CD4-positive, alpha-beta T cell (primary cell): ENCODE data around the gene FBXO15. TPM values are rescaled to one million over a fixed set of nuclear protein-coding genes. Genes with fewer than 3 reads are reported as not detected.

Experiments
- ATAC-seq: fragments of 200-7000 bp; cut with Tn5 transposase; one replicate; pipeline ENCODE4 v1.10.0; 2022; ENCODE audit warnings: mild to moderate bottlenecking; ENCODE audit not compliant: poor library complexity
- CTCF ChIA-PET: fragments of 350-600 bp; sonication (Branson Sonifier 250); formaldehyde crosslinking; loops from one replicate; lab custom pipeline; 2021; ENCODE audit warnings: antibody characterized with exemption, inconsistent platforms; lab: Charles Lee
- POLR2A ChIA-PET: fragments of 350-600 bp; sonication (Branson Sonifier 250); formaldehyde crosslinking; loops from one replicate; lab custom pipeline; 2021; ENCODE audit warnings: antibody characterized with exemption, inconsistent platforms; lab: Charles Lee
- DNase-seq, 14 experiments: peaks; one replicate each; pipeline ENCODE4 v3.0.0-alpha.2; 2013 to 2020; ENCODE audit warnings: mixed read lengths in 2 of 14
- H3K27ac ChIP-seq, 2 donors: one replicate each; pipeline versions ENCODE4 v1.5.1 to v1.7.0; 2013; ENCODE audit warnings: low read length in 2 of 2, low read depth in 1 of 2, mild to moderate bottlenecking in 1 of 2
- H3K27me3 ChIP-seq, 2 experiments: 1 replicate in 1 of 2; 2 replicates in 1 of 2; pipeline versions ENCODE4 v1.6.1 to v1.7.0; 2013; ENCODE audit warnings: low read length in 2 of 2, control low read depth in 1 of 2, mild to moderate bottlenecking in 1 of 2, moderate library complexity in 1 of 2; ENCODE audit not compliant: insufficient read depth in 2 of 2, control insufficient read depth in 1 of 2
- H3K36me3 ChIP-seq: one replicate; pipeline ENCODE4 v1.6.1; 2013; ENCODE audit warnings: low read length, control low read depth; ENCODE audit not compliant: insufficient read depth
- H3K4me1 ChIP-seq: one replicate; pipeline ENCODE4 v1.6.1; 2013; ENCODE audit warnings: low read length, control low read depth; ENCODE audit not compliant: insufficient read depth
- H3K4me3 ChIP-seq: one replicate; pipeline ENCODE4 v1.5.1; 2013; ENCODE audit warnings: mild to moderate bottlenecking, low read length, moderate library complexity
- H3K9me3 ChIP-seq, 2 experiments: 1 replicate in 1 of 2; 2 replicates in 1 of 2; pipeline versions ENCODE4 v1.6.1 to v1.7.0; 2013; ENCODE audit warnings: low read length in 2 of 2, mild to moderate bottlenecking in 2 of 2, control low read depth in 1 of 2, moderate library complexity in 1 of 2; ENCODE audit not compliant: control insufficient read depth in 1 of 2, insufficient read depth in 1 of 2
- H3K27ac Mint-ChIP-seq: one replicate; pipeline ENCODE4 v1.8.0; 2020; ENCODE audit warnings: mixed read lengths
- H3K27me3 Mint-ChIP-seq: one replicate; pipeline ENCODE4 v1.8.0; 2021; ENCODE audit warnings: mixed read lengths
- H3K36me3 Mint-ChIP-seq: one replicate; pipeline ENCODE4 v1.8.0; 2021; ENCODE audit warnings: low read depth, mixed read lengths
- H3K4me1 Mint-ChIP-seq: one replicate; pipeline ENCODE4 v1.8.0; 2021; ENCODE audit warnings: low read depth, mixed read lengths
- H3K4me3 Mint-ChIP-seq: one replicate; pipeline ENCODE4 v1.8.0; 2020; ENCODE audit warnings: mild to moderate bottlenecking, mixed read lengths
- H3K9me3 Mint-ChIP-seq: one replicate; pipeline ENCODE4 v1.8.0; 2020; ENCODE audit warnings: mixed read lengths
- intact Hi-C, 2 experiments: fragments of 100-400 bp; cut with DNase I in 1 of 2; cut with micrococcal nuclease in 1 of 2; formaldehyde crosslinking; loops; one replicate each; pipeline versions ENCODE4 v1.15.1 to v1.9.0; 2023 to 2025; cut with DNase I, micrococcal nuclease
- polyA plus RNA-seq, 2 donors: library from polyadenylated mRNA; unstranded; fragments of 120-200 nt; gene quantifications; one replicate each; pipeline ENCODE4 v1.2.1, GENCODE V29; 2013
- total RNA-seq, 174 experiments: library from RNA in 2 of 174; stranded (reverse) in 2 of 174; gene quantifications; one replicate each; pipeline ENCODE4 v1.2.3 and lab custom pipeline; 2021 to 2026
- TF ChIP-seq, protein P1 (sequence below): fragments of 200-600 bp; IDR thresholded peaks from one replicate; pipeline ENCODE4 v1.8.0; 2022; ENCODE audit warnings: antibody characterized with exemption, mild to moderate bottlenecking

The FBXO15 gene, protein sequence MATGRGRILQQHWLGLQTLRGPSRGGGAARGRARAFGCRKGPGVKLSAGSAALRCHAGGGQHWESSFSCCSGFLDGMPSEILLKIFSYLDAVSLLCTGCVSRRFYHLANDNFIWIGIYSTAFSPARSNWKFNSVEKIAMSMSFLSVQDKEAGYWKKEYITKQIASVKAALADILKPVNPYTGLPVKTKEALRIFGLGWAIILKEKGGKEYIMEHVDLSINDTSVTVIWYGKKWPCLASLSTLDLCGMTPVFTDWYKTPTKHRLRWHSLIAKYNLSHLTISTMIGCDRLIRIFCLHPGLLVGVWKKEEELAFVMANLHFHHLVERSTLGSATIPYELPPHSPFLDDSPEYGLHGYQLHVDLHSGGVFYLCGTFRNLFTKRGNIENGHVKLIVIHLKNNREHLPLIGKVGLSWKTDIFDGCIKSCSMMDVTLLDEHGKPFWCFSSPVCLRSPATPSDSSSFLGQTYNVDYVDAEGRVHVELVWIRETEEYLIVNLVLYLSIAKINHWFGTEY
- total RNA-seq, result 1 to 10 TPM in 1 of 2 experiments, under 1 TPM in 1; 0.58 to 1.0 TPM
- 0.64 TPM for polyA plus RNA-seq (2013, experiment 1 of 2)
- polyA plus RNA-seq (2013, experiment 2 of 2), result 1.1 TPM
- 0.08 to 4.6 (median 1.0) reads per million in 172 experiments for total RNA-seq (lab: John Stamatoyannopoulos, UW)

GRCh38 chr18:74147779-74148542 lies at the start of gene FBXO15, which contains the start of gene TIMM21:
Gene FBXO15, minus strand, starts transcription at chr18:74147834. Its CDS starts 49 bp downstream, at chr18:74147785.
Gene TIMM21, plus strand, starts transcription at chr18:74148523. Its CDS starts 286 bp downstream, at chr18:74148809.
- DNase-seq (peak; percentile 90 to 99 (median 96)), ATAC-seq (peak; percentile 83)
- no peaks in the 10 kb centered on the region for H3K9me3 ChIP-seq
- POLR2A ChIA-PET, result interaction anchor here (0.6 to 1.9 kb wide), 2 partner anchors 65 to 217 kb away, joined by 4 to 6 read pairs; no protein-coding TSS in a partner anchor
- Mint-ChIP-seq H3K4me3 (peak within 1 kb of the TSS; percentile 96), H3K27me3 (no peaks in the 10 kb centered on the region), H3K4me1 (peaks cover 58% of the 10 kb centered on the region), H3K9me3 (no peaks in the 10 kb centered on the region), H3K27ac (peak within 1 kb of the TSS; percentile 99), H3K36me3 (peaks cover 40% of the 10 kb centered on the region)
- CTCF ChIA-PET, result no interaction called here
- peak within 1 kb of the TSS; percentile 95 to 99 for H3K27ac ChIP-seq
- H3K4me3 ChIP-seq, result peak within 1 kb of the TSS; percentile 83
- intact Hi-C loops, result loop anchor here in 1 of 2 experiments (2.0 kb wide), 1 partner anchor 353 kb away; no protein-coding TSS in a partner anchor
- H3K4me1 ChIP-seq, result peaks cover 25% of the 10 kb centered on the region
- H3K27me3 ChIP-seq, result no peaks in the 10 kb centered on the region
- H3K36me3 ChIP-seq, result peaks cover 10% of the 10 kb centered on the region
- TF ChIP-seq, protein P1, sequence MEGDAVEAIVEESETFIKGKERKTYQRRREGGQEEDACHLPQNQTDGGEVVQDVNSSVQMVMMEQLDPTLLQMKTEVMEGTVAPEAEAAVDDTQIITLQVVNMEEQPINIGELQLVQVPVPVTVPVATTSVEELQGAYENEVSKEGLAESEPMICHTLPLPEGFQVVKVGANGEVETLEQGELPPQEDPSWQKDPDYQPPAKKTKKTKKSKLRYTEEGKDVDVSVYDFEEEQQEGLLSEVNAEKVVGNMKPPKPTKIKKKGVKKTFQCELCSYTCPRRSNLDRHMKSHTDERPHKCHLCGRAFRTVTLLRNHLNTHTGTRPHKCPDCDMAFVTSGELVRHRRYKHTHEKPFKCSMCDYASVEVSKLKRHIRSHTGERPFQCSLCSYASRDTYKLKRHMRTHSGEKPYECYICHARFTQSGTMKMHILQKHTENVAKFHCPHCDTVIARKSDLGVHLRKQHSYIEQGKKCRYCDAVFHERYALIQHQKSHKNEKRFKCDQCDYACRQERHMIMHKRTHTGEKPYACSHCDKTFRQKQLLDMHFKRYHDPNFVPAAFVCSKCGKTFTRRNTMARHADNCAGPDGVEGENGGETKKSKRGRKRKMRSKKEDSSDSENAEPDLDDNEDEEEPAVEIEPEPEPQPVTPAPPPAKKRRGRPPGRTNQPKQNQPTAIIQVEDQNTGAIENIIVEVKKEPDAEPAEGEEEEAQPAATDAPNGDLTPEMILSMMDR, result no peak

DNA sequence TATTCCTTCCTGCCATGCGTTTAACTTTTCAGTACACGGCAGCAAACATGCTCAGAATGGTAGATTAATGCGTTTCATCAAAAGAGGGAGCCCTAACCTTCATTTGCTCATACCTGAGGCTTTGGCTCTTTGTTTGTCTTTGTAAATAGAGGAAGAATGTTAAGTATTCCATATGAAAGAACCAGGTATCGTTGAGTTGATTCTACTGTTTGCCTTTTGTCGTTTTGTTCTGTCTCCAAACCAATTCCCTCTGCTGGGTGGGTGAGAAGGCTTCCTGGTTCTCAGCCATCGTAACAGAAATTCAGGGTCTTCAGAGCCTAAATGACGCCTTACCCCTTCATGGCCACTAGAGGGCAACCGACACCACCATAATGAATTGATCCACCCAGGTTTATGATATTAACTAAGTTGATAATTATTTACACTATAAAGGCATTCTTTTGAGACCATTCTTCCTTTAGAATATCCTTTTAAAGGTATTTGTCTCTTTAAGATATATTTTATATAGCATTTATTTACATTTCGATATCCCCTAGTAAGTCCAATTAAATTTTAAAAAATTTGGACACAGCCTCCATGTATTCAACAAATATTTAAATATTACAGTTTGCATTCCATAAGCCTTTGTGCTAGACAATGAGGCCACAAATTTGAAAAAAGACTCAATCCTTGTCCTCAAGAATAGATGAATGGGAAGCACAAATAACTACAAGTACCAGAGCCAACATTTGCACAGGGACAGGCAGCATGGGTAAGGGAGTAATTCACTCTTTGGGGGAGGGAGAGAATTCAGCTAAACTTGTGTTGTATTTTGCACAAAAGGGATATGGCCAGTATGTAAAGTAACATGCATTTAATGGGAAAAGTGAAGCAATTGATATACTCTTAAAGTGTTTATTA lies 48.8 kb upstream of the FBXO15 start:
- peak overlapping the region; percentile 57 for H3K27ac Mint-ChIP-seq
- peaks cover 0 to 2% of the 10 kb centered on the region in 2 experiments for H3K27me3 ChIP-seq
- H3K27ac ChIP-seq, result peak overlapping the region in 1 of 2 donors; percentile 27
- CTCF ChIA-PET, result interaction anchor here (0.7 to 1.8 kb wide), 4 partner anchors 114 to 355 kb away, joined by 3 to 7 read pairs (median 3); no protein-coding TSS in a partner anchor
- H3K36me3 Mint-ChIP-seq, result no peaks in the 10 kb centered on the region
- no peaks in the 10 kb centered on the region for H3K4me1 Mint-ChIP-seq
- H3K9me3 ChIP-seq, result no peaks in the 10 kb centered on the region
- peak overlapping the region; percentile 83 for H3K4me3 Mint-ChIP-seq
- DNase-seq (peak in 13 of 14 experiments; percentile 18 to 86 (median 36)), ATAC-seq (peak; percentile 96)
- peaks cover 13% of the 10 kb centered on the region for H3K27me3 Mint-ChIP-seq
- POLR2A ChIA-PET, result no interaction called here
- intact Hi-C loops, result loop anchor here (1.0 to 10.0 kb wide), 6 partner anchors 146 to 1288 kb away; no protein-coding TSS in a partner anchor
- TF ChIP-seq, protein P1, result peak; percentile 99
- peak overlapping the region; percentile 50 for H3K4me3 ChIP-seq
- no peaks in the 10 kb centered on the region for H3K9me3 Mint-ChIP-seq
- H3K4me1 ChIP-seq, result no peaks in the 10 kb centered on the region
- no peaks in the 10 kb centered on the region for H3K36me3 ChIP-seq
